Activated B cell treated with CpG ODN at 0.5 μM for 24 hours (primary cell): ENCODE measurements around the gene CNTNAP5. TPM values are rescaled to one million over a fixed set of nuclear protein-coding genes. Genes with fewer than 3 reads are reported as not detected.

Experiments
- ATAC-seq: fragments of 200-7000 bp; cut with Tn5 transposase; one replicate; pipeline ENCODE4 v1.10.0; 2021; ENCODE audit warnings: low read depth, mild to moderate bottlenecking, moderate library complexity
- CTCF ChIA-PET: fragments of 350-600 bp; sonication (Branson Sonifier 250); formaldehyde crosslinking; loops from one replicate; lab custom pipeline; 2021; ENCODE audit warnings: antibody characterized with exemption; lab: Charles Lee
- POLR2A ChIA-PET: fragments of 350-600 bp; sonication (Branson Sonifier 250); formaldehyde crosslinking; loops from one replicate; lab custom pipeline; 2021; ENCODE audit warnings: antibody characterized with exemption; lab: Charles Lee
- DNase-seq: peaks from one replicate; pipeline ENCODE4 v3.0.0; 2022
- H3K27ac Mint-ChIP-seq: one replicate; pipeline ENCODE4 v1.8.0; 2020; ENCODE audit warnings: mixed read lengths
- H3K27me3 Mint-ChIP-seq: one replicate; pipeline ENCODE4 v1.8.0; 2021; ENCODE audit warnings: mixed read lengths
- H3K36me3 Mint-ChIP-seq: one replicate; pipeline ENCODE4 v1.8.0; 2021; ENCODE audit warnings: low read depth, mixed read lengths
- H3K4me1 Mint-ChIP-seq: one replicate; pipeline ENCODE4 v1.8.0; 2021; ENCODE audit warnings: mixed read lengths
- H3K4me3 Mint-ChIP-seq: one replicate; pipeline ENCODE4 v1.8.0; 2020; ENCODE audit warnings: mild to moderate bottlenecking, mixed read lengths
- H3K9me3 Mint-ChIP-seq: one replicate; pipeline ENCODE4 v1.8.0; 2020; ENCODE audit warnings: mixed read lengths
- CTCF ChIP-seq: fragments of 200-600 bp; IDR thresholded peaks from one replicate; pipeline ENCODE4 v1.8.0; 2022; ENCODE audit warnings: antibody characterized with exemption, mild to moderate bottlenecking
- intact Hi-C: fragments of 100-400 bp; cut with micrococcal nuclease; formaldehyde crosslinking; loops from one replicate; pipeline ENCODE4 v1.15.1; 2024
- total RNA-seq: library from RNA; stranded (reverse); gene quantifications from 2 replicates; pipeline ENCODE4 v1.2.3, GENCODE V29; 2022

The CNTNAP5 gene
- total RNA-seq, 1 donor from 2014 or later = not detected

GRCh38 chr2:124316881-124317605 is 292.0 kb downstream of the CNTNAP5 start:
- no peak overlapping the region for H3K27ac Mint-ChIP-seq
- TF ChIP-seq CTCF = no peak
- no peaks in the 10 kb centered on the region for H3K36me3 Mint-ChIP-seq
- DNase-seq (no peak), ATAC-seq (no peak)
- CTCF ChIA-PET = no interaction called here
- peaks cover 3% of the 10 kb centered on the region for H3K9me3 Mint-ChIP-seq
- H3K4me1 Mint-ChIP-seq = no peaks in the 10 kb centered on the region
- intact Hi-C loops = no loop called here
- no peak overlapping the region for H3K4me3 Mint-ChIP-seq
- POLR2A ChIA-PET = no interaction called here
- no peaks in the 10 kb centered on the region for H3K27me3 Mint-ChIP-seq

- DNase-seq (no peak), ATAC-seq (no peak)
- ChIA-PET CTCF (no interaction called here), POLR2A (no interaction called here)
- Mint-ChIP-seq H3K27me3 (no peaks in the 10 kb centered on the region), H3K9me3 (peaks cover 3% of the 10 kb centered on the region), H3K27ac (no peak overlapping the region), H3K4me1 (no peaks in the 10 kb centered on the region), H3K36me3 (no peaks in the 10 kb centered on the region), H3K4me3 (no peak overlapping the region)
- intact Hi-C loops = no loop called here
- TF ChIP-seq CTCF = no peak
Measured at GRCh38 chr2:124317628-124318027, 292.5 kb downstream of the CNTNAP5 start.

- no peak overlapping the region for H3K27ac Mint-ChIP-seq
- ATAC-seq = no peak
- no peaks in the 10 kb centered on the region for H3K9me3 Mint-ChIP-seq
- no peaks in the 10 kb centered on the region for H3K4me1 Mint-ChIP-seq
- H3K4me3 Mint-ChIP-seq = no peak overlapping the region
- POLR2A ChIA-PET = no interaction called here
- TF ChIP-seq CTCF = no peak
- CTCF ChIA-PET = no interaction called here
- DNase-seq = no peak
- H3K27me3 Mint-ChIP-seq = no peaks in the 10 kb centered on the region
- H3K36me3 Mint-ChIP-seq = no peaks in the 10 kb centered on the region
- intact Hi-C loops = no loop called here
Measured at GRCh38 chr2:124318913-124319312, 293.8 kb downstream of the CNTNAP5 start.

DNA sequence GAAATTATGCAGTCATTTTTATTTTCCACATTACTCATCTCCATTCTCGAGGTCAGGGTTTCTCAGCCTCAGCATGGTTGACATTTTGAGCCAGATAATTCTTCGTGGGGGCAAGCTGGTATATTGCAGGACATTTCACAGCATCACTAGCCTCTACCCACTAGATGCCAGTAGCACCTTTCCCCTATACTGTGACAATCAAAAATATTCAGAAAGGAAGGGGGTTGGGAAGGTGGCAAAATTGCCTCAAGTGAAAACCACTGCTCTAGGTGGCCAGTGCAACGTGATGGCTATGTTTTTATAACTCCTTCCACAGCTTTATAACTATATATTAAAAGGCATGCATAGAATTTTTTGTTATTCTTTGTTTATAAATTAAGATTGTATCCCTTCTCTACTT is 294.5 kb downstream of the CNTNAP5 start:
- ChIA-PET POLR2A (no interaction called here), CTCF (no interaction called here)
- no peaks in the 10 kb centered on the region for H3K36me3 Mint-ChIP-seq
- no peaks in the 10 kb centered on the region for H3K9me3 Mint-ChIP-seq
- H3K27me3 Mint-ChIP-seq = no peaks in the 10 kb centered on the region
- intact Hi-C loops = no loop called here
- H3K27ac Mint-ChIP-seq = no peak overlapping the region
- ATAC-seq (no peak), DNase-seq (no peak)
- TF ChIP-seq CTCF = no peak
- no peaks in the 10 kb centered on the region for H3K4me1 Mint-ChIP-seq
- no peak overlapping the region for H3K4me3 Mint-ChIP-seq

DNA sequence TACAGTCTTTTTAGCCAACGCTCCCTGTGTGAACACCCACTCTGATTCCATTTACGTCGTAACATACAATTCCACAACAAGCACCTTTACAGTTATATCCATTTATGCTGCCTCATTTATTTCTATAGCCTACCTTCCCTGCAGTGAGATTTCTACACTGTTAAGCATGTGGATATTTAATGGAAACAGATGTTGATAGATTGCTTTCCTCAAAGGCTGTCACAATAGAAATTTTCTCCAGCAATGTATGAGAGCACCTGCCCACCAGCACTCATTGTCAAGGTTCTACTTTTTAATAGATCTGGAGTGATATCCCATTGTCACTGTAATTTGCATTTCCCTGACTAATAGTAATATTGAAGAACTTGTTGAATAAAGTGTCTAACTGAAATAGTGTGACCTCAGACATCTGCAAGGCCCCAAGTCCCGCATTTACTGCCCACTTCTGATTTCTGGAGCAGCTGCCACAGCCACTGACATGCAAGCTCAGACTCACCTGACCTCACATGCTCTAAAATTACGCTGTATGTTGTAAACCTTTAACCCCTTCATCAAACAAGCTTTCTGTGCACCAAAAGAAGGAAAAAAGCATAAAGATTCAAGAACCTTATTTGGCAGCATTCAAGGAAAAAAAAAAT is 295.1 kb downstream of the CNTNAP5 start:
- no peak for TF ChIP-seq CTCF
- Mint-ChIP-seq H3K9me3 (no peaks in the 10 kb centered on the region), H3K4me3 (no peak overlapping the region), H3K4me1 (no peaks in the 10 kb centered on the region), H3K27me3 (no peaks in the 10 kb centered on the region), H3K27ac (no peak overlapping the region), H3K36me3 (no peaks in the 10 kb centered on the region)
- ATAC-seq (no peak), DNase-seq (no peak)
- ChIA-PET CTCF (no interaction called here), POLR2A (no interaction called here)
- intact Hi-C loops = no loop called here
